ENCODE measurements around the gene MCOLN1.

GRCh38 chr19:7516878-7517277, 5.5 kb upstream of the MCOLN1 start:
- no peak for TF ChIP-seq CTCF (IDR thresholded peaks at IDR 0.05; ENCODE audit: low read depth, low read length, missing input control)
- TF ChIP-seq MAX (IDR thresholded peaks at IDR 0.05), result no peak

Data from liver (tissue), 2 donors.